H1 (cell line): Measurements from ENCODE around the gene LRRC41. TPM values are rescaled to one million over a fixed set of nuclear protein-coding genes. Genes with fewer than 3 reads are reported as not detected.

Experiments used
- CTCF ChIA-PET: fragments of 300-600 bp; sonication (Branson Sonifier 250); formaldehyde crosslinking; loops from one replicate; lab custom pipeline; 2021; ENCODE audit not compliant: partially characterized antibody; lab: Charles Lee
- POLR2A ChIA-PET: fragments of 300-600 bp; sonication (Branson Sonifier 250); formaldehyde crosslinking; loops from one replicate; lab custom pipeline; 2021; ENCODE audit warnings: inconsistent platforms; ENCODE audit not compliant: partially characterized antibody; lab: Charles Lee
- DNase-seq, 2 experiments: peaks; one replicate each; pipeline versions ENCODE4 v3.0.0 to v3.0.0-alpha.2; 2010 to 2022; ENCODE audit warnings: low spot score in 2 of 2, low read depth in 1 of 2, mixed read lengths in 1 of 2
- FAIRE-seq: peaks from 2 replicates; lab custom pipeline; 2011; peaks lifted over from hg19 to GRCh38; lab: Jason Lieb, UNC
- H2AFZ ChIP-seq: 2 replicates; pipeline ENCODE4 v1.8.1; 2012; ENCODE audit warnings: low read length, inconsistent platforms
- H2AK5ac ChIP-seq: 2 replicates; pipeline ENCODE4 v1.6.1; 2013; ENCODE audit warnings: low read depth, low read length
- H2BK120ac ChIP-seq: replicated peaks from 2 replicates; pipeline ENCODE3; 2013; ENCODE audit warnings: low read depth, low read length, inconsistent platforms
- H2BK12ac ChIP-seq: 2 replicates; pipeline ENCODE4 v1.6.1; 2013; ENCODE audit warnings: low read depth, low read length
- H2BK15ac ChIP-seq: 2 replicates; pipeline ENCODE4 v1.6.1; 2013; ENCODE audit warnings: low read length
- H2BK20ac ChIP-seq: 2 replicates; pipeline ENCODE4 v1.6.1; 2013; ENCODE audit warnings: low read length
- H2BK5ac ChIP-seq: 2 replicates; pipeline ENCODE4 v1.6.1; 2013; ENCODE audit warnings: low read depth, low read length
- H3K14ac ChIP-seq: 2 replicates; pipeline ENCODE4 v1.6.1; 2013; ENCODE audit warnings: inconsistent platforms; ENCODE audit not compliant: insufficient read length
- H3K18ac ChIP-seq: 2 replicates; pipeline ENCODE4 v1.6.1; 2013; ENCODE audit warnings: low read length; ENCODE audit errors: extremely low read depth
- H3K23ac ChIP-seq: 2 replicates; pipeline ENCODE4 v1.6.1; 2013; ENCODE audit warnings: inconsistent platforms; ENCODE audit not compliant: insufficient read length
- H3K23me2 ChIP-seq: 2 replicates; pipeline ENCODE4 v1.6.1; 2013; ENCODE audit warnings: low read depth, low read length
- H3K27ac ChIP-seq: 2 replicates; pipeline ENCODE4 v1.6.1; 2011; ENCODE audit warnings: low read depth, low read length, inconsistent platforms
- H3K27me3 ChIP-seq, 4 experiments: replicated peaks in 1 of 4; 1 replicate in 1 of 4; 2 replicates in 3 of 4; pipeline versions ENCODE4 v1.6.1 to v1.8.1; 2011 to 2013; ENCODE audit warnings: low read length in 3 of 4, mild to moderate bottlenecking in 3 of 4, inconsistent platforms in 2 of 4, mixed read lengths in 2 of 4, moderate library complexity in 1 of 4; ENCODE audit not compliant: control insufficient read depth in 3 of 4, insufficient read depth in 3 of 4; ENCODE audit errors: extremely low read depth in 1 of 4
- H3K36me3 ChIP-seq, 4 experiments: 2 replicates each; pipeline versions ENCODE4 v1.6.1 to v1.8.1; 2011 to 2013; ENCODE audit warnings: mild to moderate bottlenecking in 4 of 4, low read length in 3 of 4, moderate library complexity in 2 of 4, control low read depth in 1 of 4, inconsistent platforms in 1 of 4; ENCODE audit not compliant: insufficient read depth in 4 of 4, control insufficient read depth in 2 of 4
- H3K4ac ChIP-seq: replicated peaks from 2 replicates; pipeline ENCODE3; 2013; ENCODE audit warnings: low read length, low read depth, mixed read lengths, inconsistent platforms; ENCODE audit not compliant: insufficient read length
- H3K4me1 ChIP-seq, 4 experiments: replicated peaks in 1 of 4; 1 replicate in 1 of 4; 2 replicates in 3 of 4; pipeline versions ENCODE4 v1.6.1 to v1.8.1; 2011 to 2013; ENCODE audit warnings: low read length in 3 of 4, inconsistent platforms in 2 of 4, mixed read lengths in 1 of 4; ENCODE audit not compliant: insufficient read depth in 4 of 4, control insufficient read depth in 3 of 4
- H3K4me2 ChIP-seq, 2 experiments: 2 replicates each; pipeline versions ENCODE4 v1.6.1 to v1.8.1; 2011 to 2013; ENCODE audit warnings: low read depth in 2 of 2, low read length in 2 of 2, control low read depth in 1 of 2, inconsistent platforms in 1 of 2, mild to moderate bottlenecking in 1 of 2; ENCODE audit not compliant: insufficient read depth in 1 of 2
- H3K4me3 ChIP-seq, 4 experiments: fragments of 200-600, 300-600 bp in 1 of 4; sonication (generic), shearing (Covaris generic), sonication (Bioruptor Twin) in 1 of 4; 2 replicates each; pipeline versions ENCODE4 v1.5.1 to v1.8.1; 2011 to 2016; ENCODE audit warnings: low read length in 4 of 4, low read depth in 3 of 4, control low read depth in 2 of 4, inconsistent platforms in 2 of 4, mild to moderate bottlenecking in 2 of 4, mixed read lengths in 1 of 4, moderate library complexity in 1 of 4; ENCODE audit not compliant: insufficient read depth in 2 of 4; ENCODE audit errors: extremely low read depth in 1 of 4
- H3K56ac ChIP-seq: replicated peaks from 2 replicates; pipeline ENCODE3; 2013; ENCODE audit warnings: low read depth, mild to moderate bottlenecking, mixed read lengths, low read length, inconsistent platforms; ENCODE audit not compliant: insufficient read length
- H3K79me1 ChIP-seq: 2 replicates; pipeline ENCODE4 v1.6.1; 2013; ENCODE audit warnings: low read depth, low read length, control low read depth
- H3K79me2 ChIP-seq, 2 experiments: 2 replicates each; pipeline versions ENCODE4 v1.6.1 to v1.8.1; 2012 to 2013; ENCODE audit warnings: low read length in 2 of 2, mild to moderate bottlenecking in 2 of 2, inconsistent platforms in 1 of 2; ENCODE audit not compliant: insufficient read depth in 2 of 2, control insufficient read depth in 1 of 2
- H3K9ac ChIP-seq, 4 experiments: replicated peaks in 1 of 4; 1 replicate in 1 of 4; 2 replicates in 3 of 4; pipeline versions ENCODE4 v1.6.1 to v1.8.1; 2011 to 2013; ENCODE audit warnings: low read depth in 3 of 4, low read length in 3 of 4, control low read depth in 2 of 4, mild to moderate bottlenecking in 2 of 4, moderate library complexity in 2 of 4, inconsistent platforms in 1 of 4; ENCODE audit errors: extremely low read depth in 1 of 4
- H3K9me3 ChIP-seq, 2 experiments: 2 replicates each; pipeline versions ENCODE4 v1.6.1 to v1.8.1; 2012 to 2013; ENCODE audit warnings: mild to moderate bottlenecking in 2 of 2, moderate library complexity in 2 of 2, control low read depth in 1 of 2, inconsistent platforms in 1 of 2, low read depth in 1 of 2, low read length in 1 of 2, mixed read lengths in 1 of 2; ENCODE audit not compliant: insufficient read depth in 2 of 2
- H4K20me1 ChIP-seq, 2 experiments: replicated peaks in 1 of 2; 2 replicates each; pipeline versions ENCODE3 to v1.8.1; 2011 to 2013; ENCODE audit warnings: inconsistent platforms in 2 of 2, low read length in 2 of 2, mild to moderate bottlenecking in 1 of 2; ENCODE audit not compliant: insufficient read depth in 2 of 2, control insufficient read depth in 1 of 2
- H4K5ac ChIP-seq: 2 replicates; pipeline ENCODE4 v1.6.1; 2013; ENCODE audit warnings: low read length, low read depth, mixed read lengths, inconsistent platforms; ENCODE audit not compliant: insufficient read length
- H4K8ac ChIP-seq: 2 replicates; pipeline ENCODE4 v1.8.0; 2013; ENCODE audit warnings: mild to moderate bottlenecking, moderate library complexity, low read length, inconsistent platforms; ENCODE audit not compliant: insufficient read depth; ENCODE audit errors: extremely low read depth
- H4K91ac ChIP-seq: replicated peaks from 2 replicates; pipeline ENCODE3; 2013; ENCODE audit warnings: low read length, mixed read lengths, inconsistent platforms; ENCODE audit not compliant: insufficient read length
- GABPA ChIP-seq: IDR thresholded peaks from 2 replicates; pipeline ENCODE4 v1.6.1; 2011; ENCODE audit warnings: mild to moderate bottlenecking, low read length, moderate library complexity, borderline replicate concordance; ENCODE audit not compliant: insufficient read depth
- KDM4A ChIP-seq: IDR thresholded peaks from one replicate; pipeline ENCODE4 v1.7.1; 2012; ENCODE audit warnings: low read depth, mild to moderate bottlenecking, moderate library complexity, low read length, inconsistent platforms; ENCODE audit not compliant: severe bottlenecking
- WGBS, 2 experiments: shearing (Covaris generic) in 1 of 2; methylation state at CpG; one replicate each; pipeline versions ENCODE4 v1.1.6 to v1.1.7; 2013 to 2015; ENCODE audit warnings: low lambda C conversion rate in 2 of 2, mixed read lengths in 2 of 2, inconsistent platforms in 1 of 2, low coverage in 1 of 2, missing lambda C conversion rate in 1 of 2; ENCODE audit not compliant: insufficient replicate concordance in 2 of 2, insufficient coverage in 1 of 2, insufficient read length in 1 of 2; ENCODE audit errors: extremely low coverage in 1 of 2, missing lambda C conversion rate in 1 of 2; 5-methylcytosine and 5-hydroxymethylcytosine counted together
- polyA plus RNA-seq, 7 experiments: library from polyadenylated mRNA; depleted of rRNA in 3 of 7; stranded (reverse) in 5 of 7; unstranded in 2 of 7; fragments of >200 nt in 5 of 7; fragments of 200-250 nt in 2 of 7; gene quantifications; 1 replicate in 5 of 7; 2 replicates in 1 of 7; 4 replicates in 1 of 7; pipeline versions ENCODE4 v1.2.1 to v1.2.3, GENCODE V29; 2011 to 2013; ENCODE audit warnings: missing spikeins in 2 of 7, mixed read lengths in 2 of 7
- total RNA-seq: library from RNA; stranded (reverse); fragmentation: NEBNext Ultra II Directional; extraction: Animal tissue kit (Norgen Biotek cat#: 25700); gene quantifications from 2 replicates; pipeline ENCODE4 v1.2.1, GENCODE V29; 2021

The LRRC41 gene
- total and polyA plus RNA-seq, 2 of the 8 experiments (the other 6 are each of a cell fraction or from before 2014, with no cell fraction given) = 36.8 to 51.2 TPM

GRCh38 chr1:46302641-46303037, 777 bp downstream of the LRRC41 start:
- Histone ChIP-seq H3K14ac (no peak overlapping the region), H3K27me3 (no peaks in the 10 kb centered on the region), H3K9ac (peak overlapping the region; percentile 24 to 87 (median 80); a peak in 6 of 7 replicates), H3K36me3 (peaks cover 0 to 9% (median 0%) of the 10 kb centered on the region in 4 experiments; a peak in 3 of 8 replicates), H3K4ac (peak overlapping the region; percentile 73), H4K8ac (peak overlapping the region; percentile 66), H4K5ac (peak overlapping the region; percentile 76), H2BK120ac (no peak overlapping the region), H3K4me2 (peak overlapping the region; percentile 80 to 91), H3K23ac (no peak overlapping the region), H3K23me2 (peaks cover 8% of the 10 kb centered on the region; the same call in 1 of the 2 replicates), H2BK20ac (no peak overlapping the region), H2AK5ac (no peak overlapping the region), H3K4me3 (peak overlapping the region; percentile 84 to 97 (median 90)), H3K9me3 (no peaks in the 10 kb centered on the region), H3K4me1 (peaks cover 5 to 17% (median 12%) of the 10 kb centered on the region in 4 experiments), H3K79me2 (peaks cover 35 to 82% of the 10 kb centered on the region in 2 experiments), H2BK15ac (no peak overlapping the region), H3K79me1 (no peaks in the 10 kb centered on the region), H3K27ac (peak overlapping the region; percentile 92; the same call in 1 of the 2 replicates), H3K56ac (peak overlapping the region; percentile 42), H4K91ac (no peak overlapping the region), H3K18ac (0 out of 2 replicates have a peak overlapping the region, but pooled peaks have one; percentile 43), H2AFZ (no peak overlapping the region), H4K20me1 (peaks cover 3 to 6% of the 10 kb centered on the region in 2 experiments), H2BK12ac (no peak overlapping the region), H2BK5ac (peak overlapping the region; percentile 71; the same call in 1 of the 2 replicates)
- CTCF ChIA-PET = interaction anchor here (1.3 to 2.3 kb wide), 4 partner anchors 15 to 48 kb away, joined by 3 to 21 read pairs (median 7); partner anchors contain the start of gene NSUN4
- POLR2A ChIA-PET = interaction anchor here (0.6 to 33.1 kb wide), 23 partner anchors 8 to 111 kb away, joined by 3 to 689 read pairs (median 8); partner anchors contain the start of genes NSUN4 and RAD54L
- no peak for DNase-seq
- TF ChIP-seq KDM4A = peak; percentile 54
- TF ChIP-seq GABPA = no peak
- WGBS, 2 experiments = 2% methylated on average over 27 of the region's 32 CpGs; no CpG with 5 or more reads in 1 of the 2 experiments
- no peak for FAIRE-seq
